ENCODE measurements around the gene PEX26. TPM values are rescaled to one million over a fixed set of nuclear protein-coding genes. Genes with fewer than 3 reads are reported as not detected.
"Not testable (repeated sequence)": the region's sequence is repeated elsewhere in the genome, so short reads cannot be mapped to it uniquely, and the experiment has no call there.

PEX26 gene
- total RNA-seq, 2 donors from 2014 or later = 11.9 to 57.0 TPM

DNA sequence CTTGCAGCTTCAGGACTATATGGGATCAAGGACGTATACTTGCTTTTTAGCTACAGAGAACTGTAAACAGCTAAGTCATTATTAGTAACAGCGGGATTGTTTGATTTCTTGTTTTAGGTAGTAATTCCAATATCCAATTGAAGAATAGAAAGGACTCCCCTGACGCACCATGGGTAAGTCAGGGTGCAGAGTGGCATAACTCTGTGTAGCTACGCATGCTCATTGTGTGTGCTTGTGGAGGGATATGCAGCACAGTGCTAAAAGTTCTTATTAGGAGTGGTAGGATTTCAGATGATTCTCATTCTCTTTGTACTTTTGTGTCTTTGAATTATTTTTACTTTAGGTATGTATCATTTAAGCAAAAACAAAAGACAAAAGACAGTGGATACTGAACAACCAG lies 7.7 kb upstream of the PEX26 start:
- H3K4me3 ChIP-seq = no peak overlapping the region
- H3K36me3 ChIP-seq (replicated peaks in 1 of 2; ENCODE audit: insufficient read depth in 1 of 2, low read depth in 2 of 2) = no peaks in the 10 kb centered on the region
- intact Hi-C loops (cut with DNase I) = no loop called here
- TF ChIP-seq POLR2A (IDR thresholded peaks at IDR 0.05) = no peak
- no peak for TF ChIP-seq CTCF (IDR thresholded peaks at IDR 0.05)
- no peaks in the 10 kb centered on the region for H3K27me3 ChIP-seq
- no peaks in the 10 kb centered on the region for H3K9me3 ChIP-seq
- DNase-seq (no peak), ATAC-seq (no peak)
- no peaks in the 10 kb centered on the region for H3K4me1 ChIP-seq
- no peak overlapping the region for H3K27ac ChIP-seq
- 82 to 88% methylated on average over 4 of the region's 4 CpGs for WGBS, 2 donors

DNA sequence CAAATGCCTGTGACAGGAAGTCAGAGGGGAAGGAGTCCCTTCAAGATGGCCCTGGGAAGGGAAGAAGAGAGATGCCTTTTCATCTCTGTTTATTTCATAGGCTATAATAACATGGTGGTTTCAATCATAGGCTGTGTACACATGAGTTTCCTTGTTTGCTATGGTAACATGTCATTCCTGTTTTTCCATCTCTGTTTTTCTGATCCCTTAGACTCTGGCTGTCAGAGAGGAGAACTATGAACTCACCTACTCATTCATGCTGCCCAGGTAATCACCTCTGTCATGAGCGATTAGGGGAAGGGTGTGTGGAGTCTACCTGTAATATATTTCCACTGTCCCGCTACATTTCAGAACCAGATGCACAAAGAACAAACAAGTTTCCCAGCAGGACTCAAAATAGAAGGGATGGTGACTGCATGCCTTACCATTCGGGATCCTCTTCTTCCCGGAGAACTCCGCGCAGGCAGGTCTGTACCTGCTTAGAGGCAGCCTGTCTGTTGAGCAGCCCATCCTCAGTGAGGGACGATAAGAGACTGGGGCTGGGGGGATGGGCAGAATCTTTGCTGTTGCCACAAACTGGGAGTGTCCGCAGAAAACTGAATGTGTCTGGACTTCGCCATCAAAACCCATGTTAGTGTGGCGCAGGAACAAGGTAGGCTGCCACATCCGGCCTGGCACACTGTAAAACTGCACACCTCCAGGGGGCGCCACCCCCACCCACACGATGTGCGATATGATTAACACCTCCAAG lies 7.1 kb upstream of the PEX26 start:
- Histone ChIP-seq H3K4me3 (no peak overlapping the region), H3K9me3 (no peaks in the 10 kb centered on the region), H3K27me3 (no peaks in the 10 kb centered on the region), H3K4me1 (peaks cover under 1% of the 10 kb centered on the region), H3K36me3 (replicated peaks in 1 of 2; ENCODE audit: insufficient read depth in 1 of 2, low read depth in 2 of 2) (no peaks in the 10 kb centered on the region), H3K27ac (no peak overlapping the region)
- intact Hi-C loops (cut with DNase I) = no loop called here
- ATAC-seq (no peak), DNase-seq (no peak)
- 67 to 69% methylated on average over 13 to 14 of the region's 14 CpGs for WGBS, 2 donors
- TF ChIP-seq POLR2A (IDR thresholded peaks at IDR 0.05) (no peak), CTCF (IDR thresholded peaks at IDR 0.05) (no peak)

DNA sequence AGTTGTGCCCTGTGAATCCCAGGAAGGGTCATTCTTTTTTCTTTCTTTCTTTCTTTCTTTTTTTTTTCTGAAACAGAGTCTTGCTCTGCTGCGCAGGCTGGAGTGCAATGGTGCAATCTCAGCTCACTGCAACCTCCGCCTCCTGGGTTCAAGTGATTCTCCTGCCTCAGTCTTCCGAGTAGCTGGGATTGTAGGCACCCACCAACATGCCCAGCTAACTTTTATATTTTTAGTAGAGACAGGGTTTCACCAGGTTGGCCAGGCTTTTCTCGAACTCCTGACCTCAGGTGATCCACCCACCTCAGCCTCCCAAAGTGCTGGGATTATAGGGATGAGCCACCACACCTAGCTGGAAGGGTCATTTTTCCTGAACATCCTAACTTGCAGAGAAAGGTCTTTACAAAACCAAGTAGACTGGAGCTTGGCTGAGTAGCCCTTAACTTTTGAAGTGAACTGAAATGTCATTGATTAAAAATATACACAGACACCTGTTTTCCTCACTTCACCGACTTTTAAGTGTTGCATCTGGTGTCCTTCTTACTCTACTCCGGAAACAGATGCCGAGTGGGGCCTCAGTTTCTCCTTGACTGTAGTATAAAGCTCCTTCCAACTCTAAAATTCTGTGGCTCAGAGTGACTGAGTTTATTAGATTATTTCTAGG lies 6.4 kb upstream of the PEX26 start:
- ATAC-seq; H3K27ac ChIP-seq; intact Hi-C loops (cut with DNase I); H3K4me1 ChIP-seq; H3K4me3 ChIP-seq; H3K27me3 ChIP-seq; DNase-seq; H3K36me3 ChIP-seq (replicated peaks in 1 of 2; ENCODE audit: insufficient read depth in 1 of 2, low read depth in 2 of 2); H3K9me3 ChIP-seq: not testable (repeated sequence)
- 70 to 74% methylated on average over 7 of the region's 7 CpGs for WGBS, 2 donors

DNA sequence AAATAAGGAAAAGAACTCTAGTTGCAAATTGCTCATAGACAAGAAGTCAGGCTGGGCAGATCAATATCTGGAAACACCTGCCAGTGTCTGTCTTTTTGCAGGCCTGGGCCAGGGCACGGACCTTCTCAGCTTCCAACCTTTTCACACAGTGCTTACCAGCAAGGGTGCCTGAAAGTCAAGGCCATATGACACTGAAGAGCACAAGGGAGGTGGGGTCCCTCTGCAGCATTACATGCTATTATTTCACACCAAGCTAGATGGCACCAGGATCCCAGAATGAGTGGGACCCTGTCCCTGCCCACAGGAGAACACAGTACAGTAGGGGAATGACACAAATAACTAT lies 5.9 kb upstream of the PEX26 start:
- H3K27ac ChIP-seq = no peak overlapping the region
- intact Hi-C loops (cut with DNase I) = no loop called here
- WGBS, 2 donors = 14 to 31% methylated on average over 1 of the region's 1 CpG
- DNase-seq (no peak), ATAC-seq (no peak)
- H3K4me3 ChIP-seq = no peak overlapping the region
- no peaks in the 10 kb centered on the region for H3K36me3 ChIP-seq (replicated peaks in 1 of 2; ENCODE audit: insufficient read depth in 1 of 2, low read depth in 2 of 2)
- no peaks in the 10 kb centered on the region for H3K27me3 ChIP-seq
- H3K9me3 ChIP-seq = no peaks in the 10 kb centered on the region
- H3K4me1 ChIP-seq = peaks cover 12% of the 10 kb centered on the region
- TF ChIP-seq CTCF (IDR thresholded peaks at IDR 0.05) (no peak), POLR2A (IDR thresholded peaks at IDR 0.05) (no peak)

DNA sequence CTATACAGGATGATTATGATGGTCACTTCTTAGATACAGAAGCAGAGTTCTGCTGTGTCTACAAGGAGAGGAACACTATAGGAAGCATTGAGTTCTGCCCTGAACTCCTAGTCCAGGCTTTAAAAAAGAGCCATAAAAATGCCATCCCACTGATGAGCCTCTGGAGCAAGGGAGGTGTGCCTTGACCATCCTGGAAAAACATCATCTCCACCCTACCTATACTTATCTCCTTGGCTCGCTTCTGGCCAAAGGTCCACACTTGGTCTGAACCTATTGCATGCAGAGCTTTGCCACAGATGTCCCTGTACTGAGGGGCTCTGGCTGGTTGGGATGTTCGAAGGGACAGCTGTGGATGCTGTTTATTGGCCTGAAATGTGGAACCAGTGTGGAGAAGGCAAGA lies 4.3 kb upstream of the PEX26 start:
- H3K27me3 ChIP-seq = no peaks in the 10 kb centered on the region
- no peak for ATAC-seq
- peaks cover 16% of the 10 kb centered on the region for H3K4me1 ChIP-seq
- no peak for DNase-seq
- no peaks in the 10 kb centered on the region for H3K9me3 ChIP-seq
- H3K36me3 ChIP-seq (replicated peaks in 1 of 2; ENCODE audit: insufficient read depth in 1 of 2, low read depth in 2 of 2) = no peaks in the 10 kb centered on the region
- 83% methylated on average over 2 of the region's 2 CpGs; no CpG with 5 or more reads in 1 of the 2 donors for WGBS, 2 donors
- intact Hi-C loops (cut with DNase I) = no loop called here
- no peak for TF ChIP-seq CTCF (IDR thresholded peaks at IDR 0.05)
- no peak for TF ChIP-seq POLR2A (IDR thresholded peaks at IDR 0.05)
- H3K4me3 ChIP-seq = no peak overlapping the region
- H3K27ac ChIP-seq = no peak overlapping the region

DNA sequence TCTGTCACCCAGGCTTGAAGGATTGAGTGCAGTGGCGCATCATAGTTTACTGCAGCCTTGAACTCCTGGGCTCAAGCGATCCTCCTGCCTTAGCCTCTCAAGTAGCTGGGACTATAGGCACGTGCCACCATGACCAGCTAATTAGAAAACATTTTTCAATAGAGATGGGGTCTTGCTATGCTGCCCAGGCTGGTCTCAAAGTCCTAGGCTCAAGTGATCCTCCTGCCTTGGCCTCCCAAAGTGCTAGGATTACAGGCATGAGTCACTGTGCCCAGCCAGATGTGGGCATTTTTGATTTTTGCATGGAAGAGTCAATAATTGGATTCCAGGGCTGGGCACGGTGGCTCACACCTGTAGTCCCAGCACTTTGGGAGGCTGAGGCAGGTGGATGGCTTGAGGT lies 3.9 kb upstream of the PEX26 start:
- intact Hi-C loops (cut with DNase I); H3K36me3 ChIP-seq (replicated peaks in 1 of 2; ENCODE audit: insufficient read depth in 1 of 2, low read depth in 2 of 2); DNase-seq; H3K27ac ChIP-seq; ATAC-seq; H3K27me3 ChIP-seq; H3K9me3 ChIP-seq; H3K4me3 ChIP-seq: not testable (repeated sequence)
- 81 to 85% methylated on average over 4 of the region's 4 CpGs for WGBS, 2 donors
- peaks cover 21% of the 10 kb centered on the region for H3K4me1 ChIP-seq
